GM19397 (cell line): ENCODE measurements around the gene TIGD3.
A peak's percentile ranks its signal among the peaks of the same experiment; 100 is the strongest.

ENCODE experiments used
- ATAC-seq: cut with Tn5 transposase; IDR thresholded peaks from one replicate; pipeline ENCODE4 v1.9.1; 2021; ENCODE audit warnings: mild to moderate bottlenecking, moderate library complexity; ENCODE audit not compliant: unreplicated experiment

The TIGD3 gene

GRCh38 chr11:65366340-65366773, 11.8 kb downstream of the TIGD3 start:
- ATAC-seq = no peak

DNA sequence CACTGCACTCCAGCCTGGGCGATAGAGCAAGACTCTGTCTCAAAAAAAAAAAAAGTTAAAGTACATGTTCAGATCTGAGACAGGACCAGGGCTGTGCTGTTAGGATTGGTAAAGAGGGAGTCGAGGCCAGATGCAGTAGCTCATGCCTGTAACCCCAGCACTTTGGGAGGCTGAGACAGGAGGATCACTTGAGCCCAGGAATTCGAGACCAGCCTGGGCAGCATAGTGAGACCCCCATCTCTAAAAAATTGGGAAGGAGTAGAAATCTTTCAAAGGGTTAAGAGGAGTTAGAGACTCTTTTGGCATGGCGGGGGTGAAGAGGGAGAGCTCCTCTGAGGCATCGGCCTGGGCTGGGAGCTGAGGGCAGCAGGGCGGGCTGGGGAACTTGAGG, 16.1 kb downstream of the TIGD3 start:
- no peak for ATAC-seq

GRCh38 chr11:65373839-65374580, 19.5 kb downstream of the TIGD3 start:
- ATAC-seq = no peak

- ATAC-seq = no peak
Observed at GRCh38 chr11:65375012-65375411, 20.5 kb downstream of the TIGD3 start.

DNA sequence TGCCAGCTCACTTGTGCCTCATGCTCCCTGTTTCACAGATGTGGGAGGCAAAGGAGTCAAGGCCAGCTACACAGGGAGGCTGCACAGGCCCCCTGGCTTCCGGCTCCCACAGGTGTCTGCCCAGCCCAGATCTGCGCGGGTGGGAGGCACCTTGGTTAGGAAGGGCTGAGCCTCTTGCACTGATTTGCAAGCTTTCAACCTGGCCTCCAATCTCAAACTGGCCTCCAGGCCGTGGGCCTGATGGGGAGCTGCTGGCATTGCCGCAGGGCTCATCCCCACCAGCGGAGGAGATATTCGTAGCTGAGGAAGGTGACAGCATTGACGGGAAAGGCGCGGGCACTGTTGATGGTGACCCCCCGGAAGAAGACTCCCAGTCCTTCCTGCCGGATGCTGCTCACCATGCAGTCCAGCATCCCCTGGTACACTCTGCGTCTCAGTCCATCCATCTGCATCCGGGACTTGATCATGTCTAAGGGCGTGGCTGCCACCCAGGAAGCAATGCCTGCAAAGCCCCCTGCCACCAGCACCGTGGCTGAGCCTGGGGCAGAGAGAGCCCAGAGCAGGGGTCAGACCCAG, 21.7 kb downstream of the TIGD3 start:
- ATAC-seq = no peak

DNA sequence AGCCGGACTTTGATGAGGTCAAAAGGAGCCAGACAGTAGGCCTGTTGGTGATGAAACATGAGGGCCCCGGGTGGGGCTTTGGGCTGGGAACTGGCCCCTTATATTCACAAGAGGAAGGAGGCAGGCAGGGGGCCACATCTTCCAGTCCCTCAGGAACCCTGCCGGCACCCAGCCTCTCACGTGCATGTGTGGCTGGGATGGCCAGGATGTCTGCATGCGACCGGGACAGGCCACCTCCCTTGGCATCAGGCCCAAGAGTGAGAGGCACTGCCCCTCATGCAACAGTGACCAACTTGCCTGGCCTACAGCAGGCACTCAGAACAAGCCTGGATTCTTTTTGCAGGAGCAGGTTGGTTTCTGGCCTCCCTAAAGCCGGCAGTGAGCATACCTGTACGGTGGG, 22.5 kb downstream of the TIGD3 start:
- ATAC-seq = no peak

GRCh38 chr11:65377777-65378176, 23.2 kb downstream of the TIGD3 start:
- ATAC-seq = no peak

DNA sequence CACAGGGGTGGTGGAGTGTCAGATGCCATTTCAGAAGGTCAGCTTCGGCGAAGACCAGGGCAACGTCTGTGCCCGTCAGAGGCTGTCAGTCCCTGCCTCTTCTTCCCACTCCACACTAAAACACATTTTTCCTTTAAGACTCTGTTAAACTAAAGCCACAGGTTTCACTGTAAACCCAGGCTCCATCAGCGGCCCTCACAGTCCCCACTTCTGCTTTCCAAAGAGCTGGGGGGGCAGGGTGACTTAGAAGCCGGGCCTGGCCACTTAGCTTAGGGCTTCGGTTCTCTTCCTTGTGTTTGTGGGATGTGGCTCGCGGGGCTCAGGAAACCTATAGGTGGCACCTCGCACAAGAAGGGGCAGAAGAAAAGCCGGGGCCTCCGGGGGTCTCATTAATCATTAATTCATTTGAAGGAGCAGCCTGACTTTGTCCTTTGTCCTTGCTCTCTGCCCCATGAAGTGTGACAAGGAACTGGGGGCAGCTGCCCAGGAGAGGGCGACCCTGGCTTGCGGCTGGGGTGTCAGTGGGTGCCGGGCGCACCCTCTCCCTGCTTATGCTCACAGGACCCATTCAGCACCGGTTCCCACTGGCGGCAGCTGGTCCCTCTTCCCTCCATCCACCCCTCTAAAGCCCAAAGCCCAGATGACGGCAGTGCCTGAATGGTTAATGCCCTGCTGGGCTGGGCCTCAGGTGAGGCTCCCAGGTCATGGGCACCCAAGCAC, 23.8 kb downstream of the TIGD3 start:
- ATAC-seq = no peak

DNA sequence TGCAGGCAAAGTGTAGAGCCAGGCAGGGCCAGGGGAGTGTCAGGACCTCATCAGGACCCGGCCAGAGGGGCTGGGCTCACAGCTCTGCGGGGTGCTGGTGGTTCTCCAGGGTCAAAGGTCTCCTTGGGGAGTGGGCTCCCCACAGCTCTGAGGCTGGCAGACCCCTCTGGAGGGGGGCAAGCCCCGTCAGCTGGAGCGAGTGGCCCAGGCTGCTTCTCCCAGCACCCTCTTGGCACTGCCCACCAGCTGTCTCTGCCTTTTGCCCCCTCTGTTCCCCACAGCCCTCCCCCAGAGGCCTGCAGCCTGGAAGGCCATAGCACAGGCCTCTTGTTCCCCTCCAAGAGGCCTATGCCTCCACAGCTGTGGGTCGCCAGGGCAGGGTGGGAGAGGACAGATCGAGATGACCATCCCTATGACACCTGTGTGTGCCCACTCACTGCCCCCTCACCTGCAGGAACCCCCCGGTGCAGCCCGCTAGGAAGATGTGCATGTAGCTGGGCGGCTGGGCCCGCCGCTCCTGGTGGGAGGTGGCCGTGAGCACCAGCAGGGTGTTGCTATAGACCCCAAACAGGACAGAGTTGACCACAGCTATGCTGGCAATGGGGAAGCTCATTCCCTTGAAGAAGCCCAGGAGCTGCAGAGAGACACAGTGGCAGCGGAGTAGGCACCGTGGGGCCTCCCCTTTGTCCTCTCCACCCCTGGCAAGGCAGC, 24.5 kb downstream of the TIGD3 start:
- no peak for ATAC-seq

- no peak for ATAC-seq
Observed at GRCh38 chr11:65379698-65380459, 25.3 kb downstream of the TIGD3 start.

DNA sequence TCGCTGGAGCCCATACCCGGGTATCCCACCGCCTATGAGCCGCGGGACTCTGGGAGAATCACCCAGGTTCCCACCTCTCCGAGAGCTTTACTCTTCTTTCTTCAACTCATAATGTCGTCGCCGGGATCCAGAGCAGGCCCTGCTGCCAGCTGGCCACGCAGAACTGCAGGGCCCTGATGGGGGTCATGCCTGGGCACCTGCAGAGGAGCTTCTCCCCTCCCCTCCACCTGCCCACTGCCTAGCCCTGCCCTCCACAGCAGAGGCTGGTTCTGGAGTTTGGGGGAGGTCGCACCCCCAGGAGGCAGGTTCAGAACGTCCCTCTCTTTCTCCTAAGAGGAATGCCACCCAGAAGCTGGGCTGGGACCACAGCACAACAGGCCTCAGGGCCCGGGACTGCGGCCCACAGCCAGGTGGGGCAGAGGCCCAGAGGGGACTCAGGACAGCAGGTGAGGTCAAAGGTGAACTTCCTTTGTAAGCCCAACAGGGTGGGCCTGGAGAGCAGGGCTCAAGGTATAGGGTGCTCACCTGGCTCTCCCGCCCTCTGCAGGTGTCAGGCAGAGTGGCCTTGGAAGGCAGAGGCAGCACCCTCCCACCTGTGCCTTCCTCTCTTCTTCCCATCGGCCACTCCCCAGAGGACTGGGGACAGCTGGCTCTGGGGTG, 26.0 kb downstream of the TIGD3 start:
- ATAC-seq = no peak

GRCh38 chr11:65381716-65382032, 27.1 kb downstream of the TIGD3 start:
- ATAC-seq = no peak

- peak; percentile 60 for ATAC-seq
Observed at GRCh38 chr11:65382033-65382803, 27.7 kb downstream of the TIGD3 start, which contains the start of gene SLC25A45. Gene SLC25A45 (minus strand): TSS chr11:65382646. CDS start chr11:65381951, 695 bp downstream.

- no peak for ATAC-seq
Observed at GRCh38 chr11:65382804-65383368, 28.3 kb downstream of the TIGD3 start.

DNA sequence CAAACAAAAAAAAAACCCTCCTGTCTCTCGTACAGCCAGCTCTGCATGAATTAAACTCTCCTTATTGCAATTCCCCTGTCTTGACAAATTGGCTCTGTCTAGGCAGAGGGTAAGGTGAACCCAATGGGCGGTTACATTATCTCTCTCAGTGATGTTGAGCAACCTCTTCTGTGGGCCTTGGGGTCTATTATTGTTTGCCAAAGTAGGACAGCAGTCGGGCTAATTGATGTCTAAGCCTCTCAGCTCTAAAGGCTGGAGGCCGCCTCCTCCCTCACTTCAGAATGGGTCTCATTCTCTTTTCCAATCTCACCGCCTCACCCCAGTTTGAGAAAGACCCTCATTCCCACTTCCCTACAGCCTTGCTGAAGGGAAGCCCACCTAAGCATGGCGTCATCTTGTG, 29.2 kb downstream of the TIGD3 start:
- ATAC-seq = no peak

DNA sequence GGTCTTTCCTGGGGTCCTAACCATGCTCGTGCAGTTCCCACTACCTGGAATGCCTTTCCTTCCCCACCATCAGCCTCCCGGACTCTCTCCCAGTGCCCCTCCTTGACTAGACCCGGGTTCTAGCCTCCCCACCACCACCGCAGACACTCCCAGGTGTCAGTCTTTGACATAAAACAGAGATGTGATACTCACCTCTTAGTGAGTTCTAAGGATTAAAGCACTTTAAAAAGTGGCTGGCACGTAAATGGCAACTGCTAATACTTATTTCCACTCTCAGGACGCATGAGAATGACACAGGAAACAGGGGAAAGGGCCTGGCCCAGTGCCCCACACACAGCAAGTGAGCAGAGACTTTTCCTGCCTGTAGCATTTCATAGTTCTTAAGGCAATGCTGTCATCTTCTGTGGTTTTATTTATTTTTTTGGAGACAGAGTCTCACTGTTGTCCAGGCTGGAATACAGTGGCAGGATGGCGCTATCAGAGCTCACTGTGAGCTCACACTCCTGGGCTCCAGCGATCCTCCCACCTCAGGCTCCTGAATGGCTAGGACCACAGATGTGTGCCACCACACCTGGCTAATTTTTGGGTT, 29.8 kb downstream of the TIGD3 start:
- ATAC-seq = no peak

- ATAC-seq = peak; percentile 43
Observed at GRCh38 chr11:65386307-65387140, 32.0 kb downstream of the TIGD3 start, which contains the start of gene FRMD8. Gene FRMD8 (plus strand): TSS chr11:65386637. CDS start chr11:65387037, 400 bp downstream.

DNA sequence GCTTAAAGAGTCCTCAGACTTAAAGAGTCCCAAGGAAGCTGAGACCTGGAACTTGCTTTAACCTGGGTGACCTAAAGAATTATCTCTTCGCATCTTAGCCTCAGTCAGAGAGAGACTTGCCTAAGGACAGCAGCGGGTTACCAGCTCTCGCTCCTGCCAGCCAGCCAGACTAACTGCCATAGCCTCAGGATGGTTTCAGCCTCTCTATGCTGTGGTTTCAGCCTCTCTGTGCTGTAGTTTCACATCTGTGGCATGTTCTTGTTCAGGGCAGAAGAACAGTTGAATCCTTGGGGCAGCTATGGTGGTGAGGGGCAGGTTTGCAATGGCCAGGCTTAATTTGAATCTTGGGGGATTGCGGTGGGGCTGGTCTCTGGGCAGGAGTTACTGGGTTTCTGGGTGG, 34.2 kb downstream of the TIGD3 start:
- no peak for ATAC-seq
